GM18517 (cell line): Measurements from ENCODE around the gene IGSF6.
"Not testable (repeated sequence)": the region's sequence is repeated elsewhere in the genome, so short reads cannot be mapped to it uniquely, and the experiment has no call there.

Source experiments
- ATAC-seq: cut with Tn5 transposase; IDR thresholded peaks from one replicate; pipeline ENCODE4 v1.9.1; 2021; ENCODE audit warnings: mild to moderate bottlenecking, moderate library complexity; ENCODE audit not compliant: unreplicated experiment

Gene IGSF6

DNA sequence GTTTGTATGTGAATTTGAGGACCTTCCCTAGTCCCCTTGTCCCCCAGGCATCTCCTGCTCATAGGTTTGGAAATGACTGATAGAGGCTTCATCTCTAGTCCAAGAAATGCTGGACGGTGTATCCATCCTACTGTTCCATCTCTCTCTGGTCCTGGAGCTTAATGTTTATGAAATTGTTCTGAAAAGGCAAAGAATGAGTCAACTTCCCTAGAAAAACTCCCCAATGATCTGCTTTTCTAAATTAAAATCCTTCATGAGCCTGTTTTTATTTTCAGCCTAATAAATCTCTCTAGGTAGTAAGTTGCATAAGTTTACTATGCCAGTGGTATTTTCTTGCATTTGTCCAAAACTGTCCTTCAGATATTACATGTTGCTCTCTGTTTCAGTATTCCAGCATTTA lies 2.1 kb upstream of the IGSF6 start:
- ATAC-seq: no peak

- ATAC-seq: no peak
Observed at GRCh38 chr16:21653571-21653970, 1.2 kb upstream of the IGSF6 start.

GRCh38 chr16:21651515-21651914 lies 893 bp downstream of the IGSF6 start:
- ATAC-seq: no peak

DNA sequence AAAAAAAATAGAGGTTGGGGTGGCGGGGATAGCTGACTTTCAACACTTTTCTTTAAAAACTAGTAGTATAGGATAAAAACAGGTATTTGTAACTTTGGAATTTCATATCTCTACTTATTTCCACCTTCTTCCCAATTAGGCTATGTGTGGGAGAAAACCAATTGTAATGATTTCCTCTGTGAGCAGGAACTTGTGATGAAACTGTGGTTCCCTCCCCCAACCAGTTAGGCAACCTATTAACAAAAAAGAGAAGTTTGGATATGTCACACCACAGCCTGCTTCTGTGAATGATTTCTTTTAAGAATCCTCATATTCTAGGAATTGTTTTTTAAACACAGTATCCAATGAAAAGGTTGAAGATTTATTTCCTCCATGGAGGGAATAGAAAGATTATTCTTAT lies 1.9 kb downstream of the IGSF6 start:
- no peak for ATAC-seq

- not testable (repeated sequence) for ATAC-seq
Observed at GRCh38 chr16:21649826-21650406, 2.5 kb downstream of the IGSF6 start.

DNA sequence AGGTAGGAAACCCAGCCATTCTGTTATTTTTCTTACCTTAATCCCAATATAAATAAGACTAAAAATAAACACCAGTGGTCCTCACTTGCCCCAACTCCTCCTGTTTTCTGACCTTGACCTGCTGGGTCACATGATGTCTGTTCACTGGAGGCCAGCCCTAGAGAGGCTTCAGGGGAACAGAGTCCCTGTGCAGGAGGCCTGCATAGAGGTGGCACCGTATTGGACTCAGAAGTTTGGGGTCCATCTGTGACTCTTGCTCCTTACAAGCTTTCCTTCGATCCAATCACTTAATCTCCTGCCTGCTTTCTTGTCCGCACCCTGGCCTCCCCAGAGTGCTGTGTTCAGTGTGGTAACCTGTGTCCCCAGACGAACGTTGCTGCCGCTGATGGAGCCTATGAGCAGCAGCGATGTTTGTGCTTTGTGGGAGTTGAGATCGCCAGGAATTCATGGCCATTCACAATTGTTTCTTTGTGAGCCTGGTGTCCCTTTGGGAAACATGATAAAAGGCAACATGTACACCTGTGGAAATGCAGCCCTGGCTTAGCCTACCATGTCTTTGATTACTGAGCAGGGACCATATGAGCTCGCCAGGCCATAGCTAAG lies 4.7 kb downstream of the IGSF6 start:
- ATAC-seq: peak; percentile 12

- ATAC-seq: peak; percentile 84
Observed at GRCh38 chr16:21646721-21647561, 5.5 kb downstream of the IGSF6 start.

- no peak for ATAC-seq
Observed at GRCh38 chr16:21646091-21646490, 6.3 kb downstream of the IGSF6 start.

GRCh38 chr16:21645261-21645721 lies 7.1 kb downstream of the IGSF6 start:
- ATAC-seq: peak; percentile 53

- no peak for ATAC-seq
Observed at GRCh38 chr16:21644674-21645073, 7.7 kb downstream of the IGSF6 start.

DNA sequence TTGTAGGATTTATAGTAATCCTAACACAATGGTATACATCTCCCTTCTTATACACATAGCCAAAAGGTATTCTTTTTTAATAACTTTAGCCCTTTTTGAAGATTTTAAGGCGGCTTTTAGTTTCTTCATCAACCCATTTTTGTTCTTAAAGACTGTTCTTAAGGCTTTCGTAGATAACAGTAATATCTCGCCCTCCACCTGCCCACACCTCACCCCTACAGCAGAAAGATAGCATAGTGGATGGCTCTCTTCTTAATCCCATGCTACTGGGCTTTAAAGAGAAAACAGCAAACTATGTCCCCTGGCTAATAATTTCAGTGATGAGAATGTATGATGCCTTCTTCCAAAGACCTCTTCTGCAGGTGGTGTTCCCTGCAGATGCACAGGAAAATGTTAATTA lies 8.6 kb downstream of the IGSF6 start:
- ATAC-seq: no peak

DNA sequence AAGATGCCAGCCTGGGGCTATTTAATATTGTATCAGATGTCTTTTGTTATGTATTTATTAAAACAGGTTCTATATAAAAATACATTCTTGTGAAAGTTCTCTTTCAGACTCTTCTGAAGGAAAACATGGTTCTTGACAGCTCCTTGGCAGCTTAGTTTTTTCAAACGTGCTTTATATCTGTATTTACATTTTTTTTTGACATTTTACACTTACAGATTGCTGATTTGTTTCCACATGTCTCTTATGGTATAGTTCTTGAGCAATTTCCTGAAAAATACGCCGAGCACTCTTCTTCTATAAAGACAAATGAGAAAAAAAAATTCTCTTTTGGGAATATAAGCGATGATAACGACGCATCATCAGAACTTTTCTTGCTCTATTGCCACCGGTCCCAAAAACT lies 9.5 kb downstream of the IGSF6 start:
- no peak for ATAC-seq

DNA sequence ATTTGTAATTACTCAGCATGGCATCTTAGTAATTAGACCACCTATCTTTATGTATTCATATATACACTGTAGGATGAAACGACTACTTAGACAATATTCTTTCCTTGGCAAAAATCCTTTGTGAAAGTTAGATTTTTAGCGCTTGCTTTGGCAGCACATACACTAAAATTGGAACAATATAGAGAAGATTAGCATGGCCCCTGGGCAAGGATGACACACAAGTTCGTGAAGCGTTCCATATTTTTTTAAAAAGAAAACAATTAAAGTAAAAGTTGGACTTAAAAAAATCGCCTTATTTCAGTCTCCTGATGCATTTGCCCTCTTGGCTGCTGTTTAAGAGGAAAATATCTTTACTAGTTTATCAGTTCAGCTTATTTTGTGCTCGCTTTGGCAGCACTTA lies 10.5 kb downstream of the IGSF6 start:
- no peak for ATAC-seq

- ATAC-seq: no peak
Observed at GRCh38 chr16:21639493-21639892, 12.9 kb downstream of the IGSF6 start.

GRCh38 chr16:21638573-21638975 lies 13.8 kb downstream of the IGSF6 start:
- no peak for ATAC-seq

GRCh38 chr16:21637032-21637968 lies 15.1 kb downstream of the IGSF6 start:
- ATAC-seq: no peak

GRCh38 chr16:21635694-21636093 lies 16.7 kb downstream of the IGSF6 start:
- not testable (repeated sequence) for ATAC-seq

DNA sequence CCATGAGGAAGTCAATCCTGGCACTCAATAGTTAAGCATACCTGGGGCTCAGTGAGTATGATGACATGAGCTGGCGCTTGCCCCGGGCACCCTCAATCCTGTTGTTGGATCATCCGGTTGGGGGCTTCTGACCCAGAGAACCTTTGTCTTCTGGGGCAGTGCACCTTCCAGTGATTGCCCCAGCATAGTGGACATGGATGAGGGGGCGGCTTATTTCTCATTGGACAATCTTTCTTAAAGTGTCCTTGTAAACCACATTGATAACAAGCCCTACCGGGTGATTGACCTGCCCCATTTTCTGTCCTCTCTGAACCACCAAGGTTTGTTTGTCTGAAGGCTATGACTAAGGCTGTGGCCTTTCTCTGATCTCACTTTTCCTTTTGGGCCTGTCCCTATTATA lies 18.2 kb downstream of the IGSF6 start:
- ATAC-seq: no peak

DNA sequence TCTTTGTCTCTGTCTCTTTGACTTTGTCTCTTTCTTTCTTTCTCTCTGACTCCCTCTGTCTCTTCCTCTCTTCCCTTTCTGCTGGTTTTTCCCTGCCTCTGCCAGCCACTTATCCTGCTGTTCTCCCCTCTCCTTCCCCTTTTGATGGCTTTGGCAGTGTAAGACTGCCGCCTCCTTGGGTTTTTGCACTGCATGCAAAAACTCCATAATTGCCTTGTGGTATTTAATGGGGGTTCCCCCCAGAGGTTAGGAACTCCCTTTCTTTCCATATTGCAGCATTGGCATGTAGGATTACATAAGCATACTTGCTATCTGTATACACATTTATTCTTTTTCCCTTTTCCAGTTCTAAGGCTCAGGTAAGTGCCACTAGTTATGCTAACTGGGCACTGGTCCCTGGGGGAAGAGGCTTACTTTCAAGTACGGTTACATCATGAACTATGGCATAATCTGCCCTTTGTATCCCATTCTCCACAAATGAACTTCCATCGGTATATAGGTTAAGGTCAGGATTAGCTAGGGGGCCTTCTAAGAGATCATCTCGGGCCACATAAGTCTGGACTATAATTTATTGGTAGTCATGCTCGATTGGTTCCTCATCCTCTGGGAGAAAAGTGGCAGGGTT lies 20.3 kb downstream of the IGSF6 start:
- not testable (repeated sequence) for ATAC-seq

DNA sequence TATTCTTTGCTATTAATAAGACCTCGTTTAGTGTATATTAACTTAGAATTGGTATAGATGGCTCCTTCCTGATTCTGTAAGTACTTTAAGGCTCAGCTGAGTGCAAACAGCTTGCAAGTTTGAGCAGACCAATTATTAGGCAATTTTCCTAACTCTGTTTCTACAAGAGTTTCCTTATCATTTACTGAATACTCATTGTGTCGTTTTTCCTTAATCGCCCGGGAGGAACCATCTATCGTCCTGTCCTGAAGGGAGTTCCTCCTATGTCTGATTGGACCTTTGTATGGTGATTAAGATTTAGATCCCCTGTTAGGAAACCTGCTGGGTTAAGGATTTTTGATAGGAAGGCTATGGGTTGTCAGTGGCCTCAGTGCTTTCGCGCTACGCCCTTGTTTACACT lies 21.0 kb downstream of the IGSF6 start:
- not testable (repeated sequence) for ATAC-seq
